Stimulated activated CD4-positive, alpha-beta T cell treated with anti-CD3 and anti-CD28 coated beads, Interleukin-4, amount 100 ng/mL, for 24 hours (primary cell): Measurements from ENCODE around the gene ZCCHC2.
A peak's percentile ranks its signal among the peaks of the same experiment; 100 is the strongest.

Source experiments
- DNase-seq: peaks from one replicate; pipeline ENCODE4 v3.0.0-alpha.2; 2020

The ZCCHC2 gene

DNA sequence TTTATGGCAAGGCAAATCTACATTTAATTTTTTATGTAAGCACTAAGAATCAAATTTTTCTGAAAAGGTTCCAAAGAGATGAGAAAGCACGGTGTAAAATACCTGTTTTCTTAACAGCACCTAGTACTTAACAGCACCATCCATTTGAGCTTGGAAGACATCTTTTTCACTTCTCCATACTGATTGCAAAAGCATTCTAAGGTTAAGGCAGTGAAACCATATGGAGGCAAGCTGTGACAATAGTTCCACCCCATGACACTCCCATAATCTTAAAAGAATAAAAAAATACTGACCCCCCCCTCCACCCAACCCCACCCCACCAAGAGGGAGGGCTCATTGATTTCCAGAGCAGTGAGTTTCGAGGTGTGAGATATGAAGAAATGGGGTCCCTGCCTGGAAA lies 60.6 kb downstream of the ZCCHC2 start:
- DNase-seq, result no peak

DNA sequence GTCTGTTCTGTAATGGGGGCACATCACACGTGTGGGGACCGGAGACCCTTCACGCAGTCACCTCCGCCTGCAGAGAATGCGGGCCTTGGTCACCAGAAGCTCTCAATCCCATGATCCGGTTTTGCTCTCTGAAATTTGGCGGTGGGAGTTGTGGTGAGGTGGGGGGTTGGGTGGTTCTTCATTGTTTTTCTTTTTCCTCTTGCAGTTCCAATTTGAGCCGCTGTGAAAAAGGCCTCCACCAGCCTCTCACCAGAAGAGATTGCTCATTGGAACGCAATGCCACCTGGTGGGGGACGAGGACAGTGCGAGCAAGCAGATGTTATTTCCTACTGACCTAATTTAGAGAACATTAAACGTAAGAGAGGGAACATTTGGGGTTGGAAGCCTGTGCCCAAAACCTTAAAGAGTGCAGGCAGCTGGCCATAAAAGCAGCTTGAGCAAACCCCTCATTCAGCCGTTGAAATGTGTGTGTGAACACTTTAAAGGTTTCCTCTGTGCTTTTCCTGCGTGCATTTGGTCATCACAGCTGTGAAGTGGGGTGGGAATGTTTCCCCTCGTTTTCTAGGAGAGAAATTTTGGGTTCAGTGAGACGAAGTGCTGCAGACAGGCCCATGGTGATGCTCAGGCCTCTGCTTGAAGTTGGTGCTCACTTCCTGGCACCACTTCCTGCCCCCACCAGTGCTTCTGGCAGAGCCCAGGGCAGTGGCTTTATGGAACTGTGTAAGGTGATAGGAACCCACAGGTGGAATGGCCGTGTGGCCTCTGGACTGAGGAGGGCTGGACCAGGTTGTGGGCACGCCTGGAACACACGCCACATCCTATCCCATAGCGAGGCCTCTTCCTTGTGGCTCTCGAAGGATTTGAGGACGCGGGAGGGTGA lies 61.7 kb downstream of the ZCCHC2 start:
- peak; percentile 88 for DNase-seq

DNA sequence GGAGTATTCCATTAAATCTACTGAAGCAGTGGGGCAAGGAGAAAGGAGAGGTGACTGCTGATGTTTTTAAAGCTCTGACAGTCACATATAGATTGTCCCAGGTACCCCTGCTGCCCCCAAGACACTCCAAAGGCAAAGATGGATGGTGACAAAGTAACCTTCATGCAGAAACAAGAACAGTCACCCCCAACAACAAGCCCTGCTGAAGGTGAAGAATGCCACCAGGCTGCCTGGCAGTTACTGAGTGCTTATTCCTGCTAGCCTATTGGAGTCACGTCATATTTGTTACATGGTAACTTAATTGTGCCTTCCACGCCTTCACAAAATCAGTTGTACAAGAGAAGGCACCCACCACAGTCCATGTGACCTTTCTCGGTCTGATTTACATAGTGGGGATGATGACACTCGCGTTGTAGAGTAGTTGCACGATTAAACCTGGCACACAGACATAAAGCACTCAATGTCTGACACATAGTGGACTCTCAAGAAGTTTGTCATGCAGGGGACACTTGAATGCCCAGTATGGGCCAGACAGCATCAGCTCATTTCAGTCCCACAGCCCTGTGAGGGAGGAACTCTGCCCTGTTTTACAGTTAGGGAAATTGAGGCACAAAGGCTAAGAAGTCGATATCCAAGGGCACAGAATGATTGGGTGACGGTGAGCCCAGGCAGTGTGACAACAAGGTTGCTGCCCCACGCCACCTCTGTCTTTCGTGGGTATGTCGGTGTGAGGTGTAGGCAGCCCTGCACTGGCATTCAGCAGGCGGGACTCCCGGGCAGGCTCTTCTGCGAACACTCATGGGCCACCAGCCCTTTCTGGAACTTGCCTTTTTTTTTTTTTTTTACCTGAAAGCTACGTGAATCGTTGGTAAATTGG lies 62.7 kb downstream of the ZCCHC2 start:
- peak; percentile 64 for DNase-seq

DNA sequence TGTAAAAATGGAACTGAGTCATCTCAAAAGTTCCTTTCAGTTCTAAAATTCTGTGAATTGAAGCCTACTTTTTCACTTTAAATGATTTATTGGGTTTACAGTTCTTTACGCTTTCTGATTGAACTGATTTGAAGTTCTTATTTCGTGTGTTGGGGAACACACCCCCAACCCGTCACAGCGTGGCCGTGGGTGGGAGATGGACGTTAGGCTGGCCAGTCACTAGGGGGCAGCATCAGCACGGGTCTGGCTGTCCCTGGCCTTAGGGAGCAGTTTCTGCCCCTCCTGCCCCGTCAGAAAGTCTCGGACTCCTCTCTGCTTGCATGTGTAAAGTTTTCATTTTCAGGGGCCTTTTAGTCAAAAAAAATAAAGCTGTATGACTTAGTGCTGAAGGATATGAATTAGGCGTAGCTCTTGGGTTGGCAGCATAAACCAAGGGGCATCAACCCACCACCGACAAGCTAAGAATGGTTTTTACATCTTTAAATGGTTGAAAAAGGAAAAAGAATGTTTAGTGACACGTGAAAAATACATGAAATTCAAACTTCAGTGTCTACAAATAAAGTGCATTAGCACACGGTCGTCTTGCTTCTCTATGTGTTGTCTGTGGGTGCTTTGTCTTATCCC lies 63.4 kb downstream of the ZCCHC2 start:
- DNase-seq, result peak; percentile 82

DNA sequence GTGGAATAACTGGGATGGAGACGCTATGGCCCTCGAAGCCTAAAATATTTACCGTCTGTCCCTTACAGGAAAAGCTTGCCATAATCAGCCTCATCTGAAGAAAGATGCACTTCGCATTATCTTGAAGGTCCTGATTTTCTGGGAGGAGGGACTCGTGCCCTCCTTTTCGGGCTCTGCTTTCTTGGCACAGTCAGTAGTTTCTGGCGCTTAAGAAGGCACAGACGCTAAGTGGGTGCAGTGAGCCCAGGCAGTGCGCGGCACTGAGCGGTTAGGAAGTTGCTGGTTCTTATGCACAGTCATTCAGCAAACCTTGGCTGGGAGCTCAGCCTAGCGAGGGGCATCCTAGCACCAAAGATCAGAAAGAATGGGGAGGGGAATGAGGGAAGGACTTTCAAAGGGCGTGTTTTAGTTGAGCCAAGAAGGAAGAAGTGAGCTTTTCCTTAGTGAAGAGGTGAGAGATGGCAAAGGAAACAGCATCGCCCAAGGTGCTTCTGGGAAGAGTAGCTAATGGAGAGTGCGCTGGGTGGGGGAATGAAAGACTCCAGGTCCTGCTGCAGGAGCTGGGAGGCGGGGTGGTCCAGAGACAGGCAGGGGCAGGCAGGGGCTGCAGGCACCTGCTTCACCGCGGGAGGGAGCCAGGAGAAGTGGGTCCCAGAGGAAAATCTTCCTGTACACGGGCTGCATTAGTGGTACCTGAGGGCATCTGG lies 64.1 kb downstream of the ZCCHC2 start:
- DNase-seq, result no peak

DNA sequence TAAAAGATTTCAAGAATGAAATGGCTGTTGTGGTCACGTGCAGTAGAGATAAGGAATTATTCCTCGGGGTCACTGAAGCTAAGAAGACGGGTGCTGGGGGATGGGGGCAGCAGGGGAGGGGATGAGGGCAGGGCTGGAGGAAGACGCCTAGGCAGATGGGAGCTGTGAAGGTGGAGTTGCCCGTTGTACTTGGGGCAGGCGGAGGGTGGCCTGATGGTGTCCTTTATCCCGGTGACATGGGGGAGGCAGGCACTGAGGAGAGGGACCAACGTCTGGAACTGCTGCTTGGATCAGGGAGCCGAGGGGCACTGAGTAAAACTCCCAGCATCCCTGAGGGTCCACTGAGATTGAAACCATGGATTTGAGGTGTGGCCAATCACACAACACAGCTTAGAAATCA lies 64.9 kb downstream of the ZCCHC2 start:
- DNase-seq, result no peak

DNA sequence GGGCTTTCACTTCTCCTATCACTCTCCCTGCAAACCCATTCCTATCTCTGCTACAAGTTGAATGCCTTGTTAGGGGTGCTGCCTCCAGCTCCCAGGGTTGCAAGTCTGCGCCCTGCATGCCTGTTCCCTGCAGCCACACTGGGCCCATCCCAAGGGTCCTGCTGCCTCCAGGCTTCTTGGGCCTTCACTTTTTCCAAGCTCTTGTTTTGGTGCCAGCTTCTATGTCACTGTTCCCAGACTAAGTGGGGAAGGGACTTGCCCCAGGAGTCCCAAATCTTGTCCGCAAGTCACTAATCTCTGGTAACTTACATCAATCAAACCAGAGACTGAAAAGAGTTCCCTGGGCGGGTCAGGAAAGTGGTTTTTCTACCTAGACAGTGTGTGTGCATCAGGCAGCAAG lies 65.4 kb downstream of the ZCCHC2 start:
- DNase-seq, result no peak

DNA sequence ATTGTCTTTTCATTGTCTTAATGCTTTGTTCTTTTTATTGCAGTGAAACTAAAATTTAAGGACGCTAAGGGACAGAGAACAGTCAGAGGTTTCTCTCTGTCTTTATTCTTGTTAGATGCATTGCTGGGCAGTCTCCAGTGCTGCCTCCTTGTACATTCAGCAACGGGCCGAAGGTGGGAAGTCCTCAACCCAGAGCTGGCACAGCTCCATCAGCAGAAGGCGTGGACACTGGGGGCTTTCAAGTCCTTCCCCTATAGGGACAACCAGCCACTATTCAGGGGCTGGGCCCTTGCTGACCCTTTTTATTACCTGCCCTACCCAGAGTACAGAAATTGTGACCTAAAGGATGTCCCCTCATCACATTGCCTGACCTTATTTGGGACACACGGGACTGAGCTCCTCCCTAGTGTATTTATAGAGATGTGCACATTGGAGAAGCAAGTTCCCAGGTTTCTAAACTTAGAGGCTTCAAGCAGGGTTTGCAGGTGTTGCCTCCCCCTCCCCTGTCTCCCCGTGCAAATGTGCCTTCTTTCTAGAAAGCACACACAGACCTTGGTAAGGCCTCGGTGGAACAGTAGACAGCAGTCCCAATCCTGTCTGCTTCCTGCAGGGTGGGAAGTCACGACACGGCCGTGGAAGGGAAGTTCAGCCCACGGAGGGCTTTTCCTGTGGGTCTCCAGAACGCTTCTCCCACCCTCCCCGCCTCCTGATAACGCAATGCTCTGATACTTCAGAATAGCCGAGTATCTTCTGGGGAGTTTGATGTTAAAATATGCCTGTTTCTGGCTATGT lies 68.2 kb downstream of the ZCCHC2 start:
- no peak for DNase-seq

DNA sequence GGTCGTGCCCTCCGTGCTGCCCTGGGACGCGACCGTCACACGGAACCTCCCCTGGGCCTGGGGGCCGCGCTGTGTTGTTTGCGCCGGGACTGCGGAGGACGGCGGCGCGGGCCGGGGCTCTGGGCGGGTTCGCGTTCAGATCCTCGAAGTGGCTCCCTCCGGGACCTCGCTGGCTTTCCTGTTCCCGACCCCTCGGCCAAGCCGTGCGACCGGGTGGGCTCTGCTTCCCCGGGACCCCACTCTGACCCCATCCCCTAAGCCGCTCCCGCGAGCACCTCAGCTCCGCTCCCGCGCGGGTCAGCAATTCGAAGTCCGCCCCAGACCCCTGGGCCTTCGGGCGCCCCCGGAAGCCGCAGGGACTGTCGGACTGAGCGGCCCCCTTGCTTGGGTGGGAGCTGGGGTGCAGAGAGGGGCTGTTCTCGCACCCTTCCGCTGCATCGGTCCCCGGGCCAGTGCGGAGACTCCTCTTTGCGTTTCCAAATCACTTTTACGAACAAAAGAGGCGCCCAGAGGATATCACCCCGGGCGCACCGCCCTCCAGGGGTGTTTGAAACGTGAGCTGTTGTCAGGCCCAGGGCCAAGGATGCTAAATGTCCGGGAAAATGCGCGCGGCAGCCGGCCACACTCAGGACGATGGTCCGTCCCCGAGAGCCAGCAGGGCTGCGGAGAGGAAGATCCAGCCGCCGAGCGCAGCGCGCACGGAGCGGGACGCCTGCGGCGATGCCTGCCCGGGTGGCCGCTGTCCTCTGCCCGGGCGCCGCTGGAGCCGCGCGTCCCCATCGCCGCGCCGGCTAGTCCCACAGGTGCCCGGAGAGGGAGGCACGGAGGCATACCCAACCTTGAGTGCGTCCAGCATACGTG lies 73.5 kb downstream of the ZCCHC2 start:
- DNase-seq, result no peak

DNA sequence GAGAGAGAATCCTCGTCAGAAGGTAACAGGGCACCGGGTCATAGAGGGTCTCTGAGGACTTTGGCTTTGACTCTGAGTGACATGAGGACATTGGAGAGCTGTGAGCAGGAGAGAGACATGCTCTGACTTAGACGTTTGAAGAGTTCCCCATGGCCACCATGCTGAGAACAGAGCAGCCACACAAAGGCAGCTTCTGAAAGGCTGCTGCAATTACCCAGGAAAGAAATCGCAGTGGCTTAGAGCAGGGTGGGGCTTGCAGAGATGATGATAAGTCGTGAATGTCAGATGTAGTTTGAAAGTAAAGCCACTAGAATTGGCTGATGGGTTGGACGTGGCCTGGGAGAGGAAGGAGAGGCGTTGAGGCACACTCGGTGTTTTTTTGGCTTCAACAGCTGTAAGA lies 79.0 kb downstream of the ZCCHC2 start:
- no peak for DNase-seq

DNA sequence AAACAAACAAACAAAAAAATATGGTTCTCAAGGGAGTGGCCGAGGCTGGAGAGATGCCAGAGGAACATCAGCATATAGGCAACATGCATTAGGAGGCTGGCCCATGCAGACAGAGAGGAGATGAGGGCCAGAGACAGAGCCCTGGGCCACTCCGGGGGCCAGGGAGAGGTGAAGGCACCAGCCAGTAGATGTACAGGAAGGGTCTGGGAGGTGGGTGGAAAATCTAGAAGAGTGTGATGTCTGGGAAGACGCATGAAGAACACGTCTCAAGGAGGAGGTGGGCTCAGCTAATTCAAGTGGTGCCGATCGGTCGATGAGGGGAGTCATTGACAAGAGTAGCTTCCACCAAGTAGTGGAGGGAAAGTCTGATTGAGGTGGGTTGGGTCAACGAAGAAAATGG lies 79.9 kb downstream of the ZCCHC2 start:
- no peak for DNase-seq

DNA sequence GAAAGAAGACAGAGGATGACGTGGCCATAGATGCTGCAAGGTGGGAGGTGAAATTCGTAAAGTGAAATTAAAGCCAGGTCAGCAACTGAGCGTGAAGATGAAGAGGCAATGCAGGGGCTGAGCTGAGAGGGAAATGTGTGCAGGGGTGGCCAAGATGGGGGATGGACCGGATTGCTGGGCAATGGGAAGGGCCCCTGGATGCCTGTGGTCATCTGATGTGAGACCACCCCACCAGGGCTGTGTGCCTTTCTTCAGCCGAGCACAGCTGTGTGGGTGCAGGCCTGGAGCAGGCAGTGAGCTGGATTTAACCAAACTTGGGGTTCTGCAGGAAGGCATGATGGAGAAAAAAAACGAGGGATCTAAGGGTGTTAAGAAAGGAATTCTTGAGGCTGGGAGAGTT lies 80.4 kb downstream of the ZCCHC2 start:
- DNase-seq, result no peak

DNA sequence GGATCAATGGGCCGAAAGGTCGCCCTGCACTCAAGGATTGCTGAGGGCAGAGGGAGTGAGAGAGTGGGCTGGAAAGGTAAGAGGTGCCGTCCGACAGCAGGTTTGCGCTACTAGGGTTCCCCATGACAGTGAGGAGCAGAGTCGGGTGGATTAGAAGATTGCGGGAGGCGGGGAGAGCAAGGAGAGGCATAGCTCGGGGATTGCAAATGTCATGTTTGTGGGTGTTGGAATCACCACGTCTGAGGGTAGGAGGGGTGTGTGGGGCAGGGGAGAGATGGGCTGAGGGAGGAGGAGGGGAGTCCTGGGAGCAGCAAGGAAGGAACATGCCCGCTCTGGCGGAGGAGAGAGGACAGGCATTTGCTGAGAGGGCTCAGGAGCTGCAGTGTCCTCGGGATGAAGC lies 81.2 kb downstream of the ZCCHC2 start:
- DNase-seq, result no peak

DNA sequence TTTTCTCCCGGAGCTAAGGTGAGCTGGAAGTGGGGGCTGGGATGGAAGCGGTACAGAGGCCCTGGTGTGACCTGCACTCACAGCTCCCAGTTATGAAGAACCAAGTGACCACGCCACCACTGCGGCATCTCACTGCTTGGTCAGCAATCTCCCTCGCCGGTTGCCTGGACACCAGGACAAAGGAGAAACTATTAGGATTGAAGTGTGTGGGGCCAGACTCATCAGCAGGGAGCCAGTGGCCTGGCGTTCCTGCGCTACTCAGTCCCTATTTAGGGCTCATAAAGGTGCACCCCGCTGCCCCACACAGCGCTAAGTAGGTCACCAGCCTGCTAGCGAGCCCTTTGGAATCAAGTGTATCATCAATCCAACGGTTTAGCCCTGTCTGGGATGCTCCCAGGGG lies 82.9 kb downstream of the ZCCHC2 start:
- no peak for DNase-seq

DNA sequence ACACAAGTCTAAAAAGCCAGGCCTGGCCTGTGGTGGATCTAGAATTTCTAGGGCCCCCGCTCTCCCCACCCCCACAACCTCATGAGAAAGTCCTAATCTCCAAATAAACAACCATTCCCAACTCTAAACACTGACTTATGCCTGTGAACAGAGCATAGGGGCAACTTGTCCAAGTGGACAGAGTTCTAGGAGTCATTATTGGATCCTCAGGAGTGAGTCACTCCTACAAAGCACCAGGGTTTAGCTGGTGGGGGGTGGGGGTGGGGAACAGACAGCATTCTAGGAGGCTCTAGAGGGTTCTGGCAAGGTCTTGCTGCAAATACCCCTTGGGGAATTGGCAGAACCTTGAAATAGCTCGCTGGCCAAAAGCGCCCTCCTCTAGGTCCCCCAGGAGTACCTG lies 83.3 kb downstream of the ZCCHC2 start:
- no peak for DNase-seq

DNA sequence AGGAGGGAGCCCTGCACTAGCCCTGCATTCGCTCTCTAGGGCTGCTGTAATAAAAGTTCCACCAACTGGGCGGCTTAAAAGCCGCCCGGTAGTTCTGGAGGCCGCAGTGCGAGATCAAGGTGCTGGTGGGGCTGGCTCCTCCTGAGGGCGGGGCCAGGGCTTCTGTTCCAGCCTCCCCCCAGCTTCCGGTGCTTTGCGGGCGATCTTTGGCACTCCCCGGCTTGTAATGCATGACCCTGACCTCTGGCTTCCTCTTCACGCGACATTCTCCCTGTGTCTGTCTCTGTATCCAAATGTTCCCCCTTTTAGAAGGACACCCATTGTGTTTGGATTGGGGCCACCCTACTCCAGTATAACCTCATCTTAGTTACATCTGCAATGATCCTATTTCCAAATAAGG lies 84.5 kb downstream of the ZCCHC2 start:
- no peak for DNase-seq

DNA sequence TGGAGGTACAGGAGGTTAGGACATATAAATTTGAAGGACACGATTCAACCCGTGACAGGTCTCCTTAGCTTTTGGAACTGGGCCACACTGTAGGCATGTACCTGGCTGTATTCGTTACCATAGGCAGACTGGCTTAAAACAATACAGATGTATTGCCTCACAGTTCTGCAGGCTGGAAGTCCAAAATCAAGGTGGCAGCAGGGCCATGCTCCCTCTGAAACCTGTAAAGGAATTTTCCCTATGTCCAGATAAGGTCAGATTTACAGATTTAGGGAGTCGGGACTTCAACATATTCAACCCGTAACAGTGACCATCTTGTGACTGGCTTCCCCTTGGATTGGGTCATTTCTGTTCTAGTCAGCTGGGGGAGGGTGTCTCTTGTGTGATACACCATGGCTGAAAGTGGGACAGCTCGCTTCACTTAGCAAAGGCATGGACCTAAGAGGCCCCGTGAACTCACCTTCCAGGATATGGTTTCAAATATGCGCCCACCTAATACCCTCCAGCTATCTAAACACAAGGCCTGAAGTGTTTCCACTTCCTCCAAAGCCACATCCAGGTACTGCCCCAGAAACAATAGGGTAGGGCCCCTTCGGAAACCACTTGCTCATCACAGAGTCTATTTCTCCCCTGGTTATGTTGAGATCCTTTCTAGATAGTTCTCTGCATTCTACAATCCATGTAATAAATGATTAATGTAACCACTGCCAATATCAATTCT lies 85.0 kb downstream of the ZCCHC2 start:
- DNase-seq, result no peak

DNA sequence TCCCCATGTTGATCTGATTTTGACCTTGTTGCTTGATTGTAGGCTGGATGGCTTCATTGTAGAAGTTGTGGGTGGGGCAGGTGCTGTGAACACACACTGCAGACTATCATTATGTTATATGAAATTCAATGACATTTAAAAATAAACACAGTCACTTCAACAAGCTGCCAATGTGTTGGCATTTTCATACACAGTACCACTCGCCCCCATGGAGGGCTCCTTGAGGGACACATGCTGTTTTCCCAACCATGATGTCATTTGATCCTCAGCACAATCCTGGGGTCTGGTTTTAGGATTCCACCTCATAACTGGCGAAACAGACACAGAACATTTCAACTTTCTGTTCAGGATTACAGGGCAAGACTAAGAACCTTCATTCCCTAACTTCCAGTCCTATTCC lies 86.9 kb downstream of the ZCCHC2 start:
- DNase-seq, result no peak

DNA sequence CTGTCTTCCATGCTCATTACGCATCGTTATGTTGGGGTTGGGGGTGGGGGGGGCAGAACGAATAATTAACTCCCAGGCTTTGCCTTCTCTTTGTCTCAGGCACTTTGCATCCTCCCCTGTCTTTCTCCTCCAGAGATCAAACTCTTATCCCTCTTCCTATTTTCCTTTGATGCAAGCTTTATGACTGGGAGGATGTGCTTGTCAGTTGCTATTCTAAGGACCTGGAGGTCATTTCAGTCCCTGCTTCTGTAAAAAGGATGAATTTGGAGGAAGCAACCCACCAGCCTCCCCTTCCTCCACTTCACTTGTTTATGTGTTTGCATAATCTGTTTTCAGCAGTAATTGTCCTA lies 87.5 kb downstream of the ZCCHC2 start:
- no peak for DNase-seq

DNA sequence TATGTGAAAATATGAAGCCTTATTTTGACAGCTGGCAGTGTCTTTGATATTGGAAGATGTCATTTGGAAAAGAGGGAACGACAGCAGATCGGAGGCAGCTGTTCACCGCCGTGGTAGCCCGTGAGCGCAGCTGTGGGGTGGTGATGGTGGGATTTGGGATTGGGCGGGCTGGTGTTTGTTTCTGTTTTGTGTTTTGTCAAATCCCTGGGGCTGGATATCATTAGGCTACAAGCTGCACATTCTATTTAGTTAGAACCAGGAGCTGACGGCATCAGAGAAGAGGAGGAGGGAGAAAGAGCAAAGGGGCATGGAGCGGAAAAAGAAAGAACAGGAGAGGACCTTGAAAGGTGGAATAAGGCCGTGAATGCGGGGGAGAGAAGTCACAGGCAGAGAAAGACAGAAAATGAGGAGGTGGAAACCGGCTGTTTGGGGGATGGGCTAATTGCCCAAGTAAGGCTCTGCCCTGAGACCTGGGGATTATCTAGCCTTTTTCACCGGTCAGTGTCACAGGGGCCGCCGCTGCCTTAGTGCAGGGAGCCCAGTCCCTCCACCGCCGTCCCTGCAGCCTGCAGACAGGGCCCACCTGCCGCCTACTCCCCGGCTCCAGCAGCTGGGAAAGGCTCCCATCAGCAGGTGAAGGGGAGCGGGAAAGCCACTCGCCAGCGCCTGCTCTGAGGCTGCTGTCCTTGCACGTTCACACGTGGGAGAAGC lies 88.0 kb downstream of the ZCCHC2 start:
- no peak for DNase-seq
